ENCODE results near the gene DCC. TPM values are rescaled to one million over a fixed set of nuclear protein-coding genes. Genes with fewer than 3 reads are reported as not detected.

The DCC gene
- polyA plus RNA-seq, 1 donor (not counting 4 experiments of a cell fraction or from before 2014, with no cell fraction given) = not detected

- Histone ChIP-seq H3K27ac (ENCODE audit: control insufficient read depth, insufficient read depth, low read length) (no peak overlapping the region), H3K9me3 (ENCODE audit: control insufficient read depth, low read depth, low read length) (no peaks in the 10 kb centered on the region), H3K27me3 (ENCODE audit: control insufficient read depth, extremely low read depth, insufficient read depth, low read length) (no peaks in the 10 kb centered on the region), H3K4me1 (ENCODE audit: control insufficient read depth, extremely low read depth, insufficient read depth, low read length) (no peaks in the 10 kb centered on the region), H3K4me2 (ENCODE audit: control insufficient read depth, extremely low read depth, insufficient read depth, low read depth, low read length) (no peak overlapping the region), H3K9me1 (ENCODE audit: control insufficient read depth, extremely low read depth, insufficient read depth, low read length) (no peaks in the 10 kb centered on the region), H2AFZ (ENCODE audit: control insufficient read depth, low read length) (no peak overlapping the region), H3K9ac (ENCODE audit: control insufficient read depth, extremely low read depth, insufficient read depth, low read length) (no peak overlapping the region), H3K36me3 (ENCODE audit: control insufficient read depth in 2 of 2, extremely low read depth in 1 of 2, insufficient read depth in 2 of 2, low read length in 2 of 2) (no peaks in the 10 kb centered on the region), H4K20me1 (ENCODE audit: control insufficient read depth, extremely low read depth, insufficient read depth, low read length) (no peaks in the 10 kb centered on the region), H3K79me2 (ENCODE audit: control insufficient read depth, insufficient read depth, low read length) (no peaks in the 10 kb centered on the region), H3K4me3 (ENCODE audit: control insufficient read depth in 2 of 3, extremely low read depth in 1 of 3, insufficient read depth in 2 of 3, low read depth in 1 of 3, low read length in 3 of 3) (no peak overlapping the region)
- no peak for TF ChIP-seq EZH2 (IDR thresholded peaks at IDR 0.05; ENCODE audit: low read length)
- TF ChIP-seq, protein P1, sequence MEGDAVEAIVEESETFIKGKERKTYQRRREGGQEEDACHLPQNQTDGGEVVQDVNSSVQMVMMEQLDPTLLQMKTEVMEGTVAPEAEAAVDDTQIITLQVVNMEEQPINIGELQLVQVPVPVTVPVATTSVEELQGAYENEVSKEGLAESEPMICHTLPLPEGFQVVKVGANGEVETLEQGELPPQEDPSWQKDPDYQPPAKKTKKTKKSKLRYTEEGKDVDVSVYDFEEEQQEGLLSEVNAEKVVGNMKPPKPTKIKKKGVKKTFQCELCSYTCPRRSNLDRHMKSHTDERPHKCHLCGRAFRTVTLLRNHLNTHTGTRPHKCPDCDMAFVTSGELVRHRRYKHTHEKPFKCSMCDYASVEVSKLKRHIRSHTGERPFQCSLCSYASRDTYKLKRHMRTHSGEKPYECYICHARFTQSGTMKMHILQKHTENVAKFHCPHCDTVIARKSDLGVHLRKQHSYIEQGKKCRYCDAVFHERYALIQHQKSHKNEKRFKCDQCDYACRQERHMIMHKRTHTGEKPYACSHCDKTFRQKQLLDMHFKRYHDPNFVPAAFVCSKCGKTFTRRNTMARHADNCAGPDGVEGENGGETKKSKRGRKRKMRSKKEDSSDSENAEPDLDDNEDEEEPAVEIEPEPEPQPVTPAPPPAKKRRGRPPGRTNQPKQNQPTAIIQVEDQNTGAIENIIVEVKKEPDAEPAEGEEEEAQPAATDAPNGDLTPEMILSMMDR (optimal IDR thresholded peaks at IDR 0.05 in 1 of 3, IDR thresholded peaks at IDR 0.05 in 1 of 3, conservative IDR thresholded peaks at IDR 0.05 in 1 of 3; ENCODE audit: extremely low read depth in 1 of 3, insufficient read depth in 2 of 3, low read length in 3 of 3) = no peak
- FAIRE-seq (no peak), DNase-seq (ENCODE audit: low read depth, low spot score) (no peak)
- dilution Hi-C loops (cut with MboI; ENCODE audit: extremely low pct_ligation_motif_present, low sequenced_read_pairs) = no loop called here
Observed at GRCh38 chr18:52648201-52648600, 308.2 kb downstream of the DCC start.

GRCh38 chr18:52652391-52652790 lies 312.4 kb downstream of the DCC start:
- Histone ChIP-seq H3K27ac (ENCODE audit: control insufficient read depth, insufficient read depth, low read length) (no peak overlapping the region), H3K9me3 (ENCODE audit: control insufficient read depth, low read depth, low read length) (no peaks in the 10 kb centered on the region), H3K36me3 (ENCODE audit: control insufficient read depth in 2 of 2, extremely low read depth in 1 of 2, insufficient read depth in 2 of 2, low read length in 2 of 2) (no peaks in the 10 kb centered on the region), H3K4me2 (ENCODE audit: control insufficient read depth, extremely low read depth, insufficient read depth, low read depth, low read length) (no peak overlapping the region), H2AFZ (ENCODE audit: control insufficient read depth, low read length) (no peak overlapping the region), H4K20me1 (ENCODE audit: control insufficient read depth, extremely low read depth, insufficient read depth, low read length) (no peaks in the 10 kb centered on the region), H3K4me1 (ENCODE audit: control insufficient read depth, extremely low read depth, insufficient read depth, low read length) (no peaks in the 10 kb centered on the region), H3K9me1 (ENCODE audit: control insufficient read depth, extremely low read depth, insufficient read depth, low read length) (no peaks in the 10 kb centered on the region), H3K4me3 (ENCODE audit: control insufficient read depth in 2 of 3, extremely low read depth in 1 of 3, insufficient read depth in 2 of 3, low read depth in 1 of 3, low read length in 3 of 3) (no peak overlapping the region), H3K27me3 (ENCODE audit: control insufficient read depth, extremely low read depth, insufficient read depth, low read length) (no peaks in the 10 kb centered on the region), H3K9ac (ENCODE audit: control insufficient read depth, extremely low read depth, insufficient read depth, low read length) (no peak overlapping the region), H3K79me2 (ENCODE audit: control insufficient read depth, insufficient read depth, low read length) (no peaks in the 10 kb centered on the region)
- DNase-seq (ENCODE audit: low read depth, low spot score) (no peak), FAIRE-seq (no peak)
- dilution Hi-C loops (cut with MboI; ENCODE audit: extremely low pct_ligation_motif_present, low sequenced_read_pairs) = no loop called here
- no peak for TF ChIP-seq EZH2 (IDR thresholded peaks at IDR 0.05; ENCODE audit: low read length)
- TF ChIP-seq, protein P1 (optimal IDR thresholded peaks at IDR 0.05 in 1 of 3, IDR thresholded peaks at IDR 0.05 in 1 of 3, conservative IDR thresholded peaks at IDR 0.05 in 1 of 3; ENCODE audit: extremely low read depth in 1 of 3, insufficient read depth in 2 of 3, low read length in 3 of 3) = no peak

All from keratinocyte (primary cell).